HG02852 (cell line): ENCODE measurements around the gene MEG3.

Experiments used
- ATAC-seq: cut with Tn5 transposase; IDR thresholded peaks from one replicate; pipeline ENCODE4 v1.9.1; 2021; ENCODE audit warnings: mild to moderate bottlenecking, moderate library complexity; ENCODE audit not compliant: unreplicated experiment

Gene MEG3

GRCh38 chr14:100879194-100879593, 53.3 kb downstream of the MEG3 start:
- ATAC-seq = no peak

DNA sequence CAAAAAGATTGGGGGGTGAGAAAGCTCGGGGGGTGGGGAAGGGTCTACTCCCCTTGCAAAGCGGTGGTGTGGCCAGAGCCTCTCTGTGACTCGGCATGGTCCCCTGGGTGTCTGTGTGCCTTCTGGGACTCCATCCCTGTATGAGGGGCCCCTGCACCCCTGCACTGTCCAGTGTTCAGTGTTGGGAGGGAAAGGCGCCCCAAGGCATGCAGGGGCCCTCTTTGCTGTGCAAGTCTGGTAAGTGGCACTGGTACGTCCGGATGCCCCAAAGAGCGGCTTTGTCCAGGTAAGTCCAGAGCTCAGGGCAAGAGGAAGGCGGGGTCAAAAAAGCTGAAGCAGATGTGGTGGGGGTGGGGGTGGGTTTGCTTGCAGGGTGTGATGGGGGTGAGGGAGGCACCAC, 53.9 kb downstream of the MEG3 start:
- ATAC-seq = no peak

DNA sequence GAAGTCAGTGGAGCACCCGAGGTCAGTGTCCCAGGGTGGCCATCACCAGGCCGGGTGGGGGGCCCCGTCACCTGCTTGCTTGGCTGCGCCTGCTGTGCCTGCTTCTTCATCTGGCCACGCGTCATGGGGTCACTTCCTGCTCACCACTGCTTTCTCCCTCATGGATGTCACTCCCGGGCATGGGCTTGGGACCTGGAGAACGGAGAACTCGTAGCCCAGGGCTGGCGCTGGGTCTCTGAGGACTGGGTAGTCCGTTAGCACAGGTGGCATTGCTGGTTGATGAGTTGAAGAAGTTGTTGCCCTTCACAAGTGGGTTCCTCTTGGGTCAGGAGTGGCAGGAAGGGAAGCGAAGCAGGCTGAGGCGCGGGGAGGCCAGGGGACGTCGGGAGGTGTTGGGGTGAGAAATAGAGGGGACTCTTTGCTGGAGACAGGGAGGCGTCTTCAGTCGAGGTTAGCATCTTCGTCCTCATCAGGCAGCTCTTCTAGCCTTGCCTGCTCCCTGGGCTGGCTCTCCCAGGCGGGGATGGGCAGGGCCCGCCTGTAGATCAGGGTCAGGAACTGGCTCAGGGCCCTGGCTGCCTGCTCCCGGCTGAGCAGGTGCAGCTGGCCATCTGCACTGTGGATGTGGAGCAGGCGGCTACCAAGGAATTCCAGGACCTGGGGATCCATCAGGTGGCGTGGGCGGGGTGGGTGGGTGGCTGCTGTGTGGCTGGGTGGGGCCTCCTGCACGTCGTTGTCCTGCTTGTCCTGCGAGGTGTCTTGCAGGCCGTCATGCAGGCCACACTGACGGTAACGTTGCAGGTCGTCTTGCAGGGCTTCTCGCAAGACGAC, 54.6 kb downstream of the MEG3 start:
- no peak for ATAC-seq

- no peak for ATAC-seq
Observed at GRCh38 chr14:100881211-100882025, 55.5 kb downstream of the MEG3 start.

DNA sequence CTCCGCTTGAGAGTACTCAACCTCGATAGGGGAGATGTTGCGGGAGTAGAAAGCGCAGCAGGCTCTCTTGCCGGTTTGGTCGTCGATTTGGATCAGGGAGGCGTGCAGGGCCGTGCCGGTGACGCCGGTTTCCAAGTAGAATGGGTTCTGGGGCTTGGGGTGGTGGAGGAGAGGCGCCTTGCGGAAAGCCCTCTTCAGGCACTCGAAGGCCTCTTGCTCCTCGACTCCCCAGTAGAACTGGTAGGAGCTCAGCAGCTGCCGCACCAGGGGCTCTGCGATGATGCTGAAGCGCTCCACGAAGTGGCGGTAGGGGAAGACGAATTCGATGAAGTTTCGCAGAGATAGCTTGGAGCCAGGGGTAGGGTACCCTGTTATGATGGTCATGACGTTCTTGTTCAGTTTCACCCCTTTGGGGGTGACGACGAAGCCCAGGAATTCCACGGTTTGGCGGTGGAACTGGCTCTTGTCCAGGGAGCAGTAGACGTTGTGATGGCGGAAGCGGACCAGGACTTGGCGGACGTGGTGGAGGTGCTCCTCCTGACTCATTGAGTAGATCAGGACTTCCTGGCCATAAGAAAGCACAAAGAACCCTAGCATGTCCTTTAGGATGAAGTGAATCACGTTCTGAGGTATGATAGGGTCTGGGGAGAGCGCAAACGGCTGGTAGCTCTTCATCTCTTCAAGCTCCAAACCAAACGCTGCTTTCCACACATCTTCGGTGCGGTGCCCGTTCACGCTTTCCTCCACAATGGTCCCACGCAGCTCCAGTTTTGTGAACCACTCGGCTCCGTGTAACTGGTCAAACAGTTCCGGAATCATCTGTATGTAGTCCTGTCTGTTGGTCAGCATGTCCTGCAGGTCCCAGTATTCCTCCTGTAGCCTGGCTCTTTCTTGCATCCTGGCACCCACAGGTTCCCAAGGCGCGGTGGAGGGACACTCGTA, 56.4 kb downstream of the MEG3 start:
- no peak for ATAC-seq

DNA sequence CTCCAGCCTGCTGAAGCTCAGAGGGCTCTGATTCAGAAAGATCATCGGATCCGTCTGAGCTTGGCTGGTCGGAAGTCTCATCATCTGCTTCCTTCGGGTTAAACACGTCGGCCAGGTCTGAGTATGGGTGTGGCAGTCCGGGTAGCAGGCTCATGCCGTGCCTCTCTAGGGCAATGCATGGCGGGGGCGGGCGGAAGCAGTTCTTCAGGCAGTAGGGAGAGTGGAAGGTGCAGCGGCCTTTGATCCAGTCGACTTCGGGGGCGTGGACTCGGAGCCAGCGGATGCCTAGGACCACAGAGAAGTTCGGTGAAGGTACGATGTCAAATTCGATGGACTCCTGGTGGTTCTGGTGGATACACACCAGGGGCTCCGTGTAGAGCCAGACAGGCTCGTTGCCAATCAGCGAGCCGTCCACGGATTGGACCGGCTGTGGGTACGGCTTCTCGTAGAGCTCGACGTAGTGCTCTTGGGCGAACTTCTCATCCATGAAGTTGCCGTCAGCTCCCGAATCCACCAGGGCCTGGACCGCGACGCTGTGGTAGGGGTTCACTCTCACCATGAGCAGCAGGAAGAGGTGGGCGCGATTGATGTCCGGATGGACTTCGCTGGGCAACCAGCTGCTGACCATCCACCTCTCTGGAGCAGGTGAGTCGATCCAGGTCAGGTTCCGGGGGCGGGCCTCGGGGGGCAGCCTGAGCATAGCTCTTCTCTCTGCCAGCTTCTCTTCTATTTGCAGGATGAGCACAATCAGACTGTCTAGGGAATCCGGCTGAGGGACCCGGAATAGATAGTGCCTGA, 57.3 kb downstream of the MEG3 start:
- ATAC-seq = no peak

DNA sequence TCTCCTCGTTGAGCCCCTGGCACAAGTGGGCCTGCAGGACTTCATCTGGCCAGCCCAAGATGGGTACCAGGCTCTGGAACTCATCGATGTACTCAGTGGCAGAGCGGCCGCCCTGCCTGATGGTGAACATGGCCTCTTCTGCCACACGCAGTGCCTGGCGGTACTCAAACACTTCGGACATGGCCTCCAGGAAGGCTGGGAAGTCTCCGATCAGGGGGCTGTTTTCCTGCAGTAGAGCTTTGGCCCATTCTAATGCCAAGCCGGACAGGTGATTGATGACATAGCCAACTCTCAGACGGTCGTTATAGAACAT, 57.8 kb downstream of the MEG3 start:
- no peak for ATAC-seq

DNA sequence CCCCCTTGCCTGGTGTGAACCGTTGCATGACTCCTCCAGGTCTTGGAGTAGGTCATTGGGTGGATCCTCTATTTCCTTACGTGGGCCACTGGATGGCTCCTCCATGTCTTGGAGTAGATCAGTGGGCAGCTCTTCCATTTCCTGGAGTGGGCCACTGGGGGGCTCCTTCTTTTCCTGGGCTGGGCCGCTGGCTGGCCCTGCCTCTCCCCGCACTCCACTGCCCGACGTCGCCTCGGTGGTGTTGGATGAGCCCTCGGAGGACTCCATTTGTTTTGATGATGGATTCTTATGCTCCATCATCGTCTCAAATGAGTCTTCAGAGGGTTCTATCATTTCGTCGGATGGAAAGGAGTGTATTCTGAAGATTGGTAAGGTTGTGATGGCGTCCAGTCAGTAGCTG, 58.5 kb downstream of the MEG3 start:
- ATAC-seq = no peak

- no peak for ATAC-seq
Observed at GRCh38 chr14:100885196-100885595, 59.3 kb downstream of the MEG3 start.

DNA sequence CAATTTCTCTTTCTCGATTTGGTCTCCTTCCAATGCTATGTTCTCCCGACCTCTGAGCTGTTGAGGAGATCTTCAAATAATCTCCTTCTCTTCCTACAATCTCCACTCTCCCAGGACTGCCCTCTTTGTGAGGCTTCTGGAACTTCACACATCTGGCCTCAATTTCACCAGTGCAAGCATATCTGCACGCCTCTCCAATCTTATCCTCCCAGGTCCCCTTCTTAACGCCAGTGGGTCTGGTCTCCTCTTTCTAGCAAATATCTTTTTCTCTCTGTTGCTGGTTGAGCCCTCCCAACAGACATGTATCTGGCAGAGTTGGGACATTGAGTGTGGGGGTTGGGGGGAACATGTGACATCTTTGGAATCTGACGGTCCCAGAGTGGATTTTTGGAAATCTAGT, 59.7 kb downstream of the MEG3 start:
- ATAC-seq = no peak

GRCh38 chr14:100887728-100888335, 61.9 kb downstream of the MEG3 start:
- ATAC-seq = no peak

GRCh38 chr14:100888789-100889315, 62.9 kb downstream of the MEG3 start:
- no peak for ATAC-seq

DNA sequence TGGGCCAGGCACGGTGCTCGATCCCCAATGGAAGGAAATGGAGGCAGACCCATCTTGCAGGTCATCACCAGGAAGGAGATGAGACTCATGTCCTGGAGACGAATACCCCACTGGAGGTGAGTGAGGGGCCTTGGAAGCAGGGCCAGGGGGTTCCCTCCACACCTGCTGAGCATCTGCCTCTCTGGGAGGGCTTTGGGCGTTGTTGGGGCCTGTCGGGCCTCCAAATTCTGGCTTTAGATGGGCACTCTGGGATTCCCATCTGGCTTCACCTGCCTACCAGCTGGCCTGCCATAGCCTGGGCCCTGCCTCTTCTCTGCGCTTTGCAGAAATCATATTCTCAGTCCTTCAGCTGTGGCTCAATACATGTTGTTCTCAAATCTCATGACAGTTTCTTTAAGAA, 63.7 kb downstream of the MEG3 start:
- ATAC-seq = no peak

GRCh38 chr14:100890061-100890850, 64.3 kb downstream of the MEG3 start:
- ATAC-seq = no peak

- ATAC-seq = no peak
Observed at GRCh38 chr14:100891051-100891450, 65.1 kb downstream of the MEG3 start.

- ATAC-seq = no peak
Observed at GRCh38 chr14:100891501-100892445, 65.9 kb downstream of the MEG3 start.

GRCh38 chr14:100892496-100893227, 66.7 kb downstream of the MEG3 start:
- ATAC-seq = no peak
